Astrocyte (in vitro differentiated cells and primary cell): ENCODE data around the gene FBXO31. TPM values are rescaled to one million over a fixed set of nuclear protein-coding genes. Genes with fewer than 3 reads are reported as not detected.

ENCODE experiments used
- DNase-seq: peaks from one replicate; pipeline ENCODE4 v3.0.0-alpha.2; 2010; ENCODE audit warnings: low read depth
- FAIRE-seq: peaks from 2 replicates; lab custom pipeline; 2011; peaks lifted over from hg19 to GRCh38; lab: Jason Lieb, UNC
- H2AFZ ChIP-seq: 2 replicates; pipeline ENCODE4 v1.6.0; 2012; ENCODE audit warnings: low read depth, low read length, inconsistent platforms
- H3K27ac ChIP-seq: 2 replicates; pipeline ENCODE4 v1.5.1; 2011; ENCODE audit warnings: low read depth, low read length, inconsistent platforms
- H3K27me3 ChIP-seq: 2 replicates; pipeline ENCODE4 v1.6.0; 2011; ENCODE audit warnings: low read length, inconsistent platforms; ENCODE audit not compliant: insufficient read depth
- H3K36me3 ChIP-seq: 2 replicates; pipeline ENCODE4 v1.5.1; 2011; ENCODE audit warnings: low read length, inconsistent platforms; ENCODE audit not compliant: insufficient read depth
- H3K4me1 ChIP-seq: 2 replicates; pipeline ENCODE4 v1.5.1; 2011; ENCODE audit warnings: low read length, inconsistent platforms; ENCODE audit not compliant: insufficient read depth
- H3K4me2 ChIP-seq: 2 replicates; pipeline ENCODE4 v1.6.0; 2012; ENCODE audit warnings: low read length, inconsistent platforms
- H3K4me3 ChIP-seq: 2 replicates; pipeline ENCODE4 v1.5.1; 2011; ENCODE audit warnings: low read depth, mild to moderate bottlenecking, low read length, inconsistent platforms; ENCODE audit not compliant: insufficient read depth
- H3K79me2 ChIP-seq: 2 replicates; pipeline ENCODE4 v1.6.0; 2012; ENCODE audit warnings: mild to moderate bottlenecking, low read length, inconsistent platforms; ENCODE audit not compliant: insufficient read depth
- H3K9ac ChIP-seq: 2 replicates; pipeline ENCODE4 v1.6.0; 2012; ENCODE audit warnings: mild to moderate bottlenecking, low read length, inconsistent platforms
- H3K9me3 ChIP-seq: 2 replicates; pipeline ENCODE4 v1.5.1; 2012; ENCODE audit warnings: low read depth, mild to moderate bottlenecking, low read length, inconsistent platforms; ENCODE audit not compliant: insufficient read depth
- H4K20me1 ChIP-seq: 2 replicates; pipeline ENCODE4 v1.6.0; 2012; ENCODE audit warnings: low read length, inconsistent platforms; ENCODE audit not compliant: insufficient read depth
- H3K27ac Mint-ChIP-seq: one replicate; pipeline ENCODE4 v1.8.0; 2021; ENCODE audit warnings: mild to moderate bottlenecking, mixed read lengths; ENCODE audit not compliant: unreplicated experiment
- H3K27me3 Mint-ChIP-seq: one replicate; pipeline ENCODE4 v1.8.0; 2021; ENCODE audit warnings: low read depth, mixed read lengths; ENCODE audit not compliant: unreplicated experiment
- H3K36me3 Mint-ChIP-seq: one replicate; pipeline ENCODE4 v1.8.0; 2021; ENCODE audit warnings: low read depth, mixed read lengths; ENCODE audit not compliant: unreplicated experiment
- H3K4me1 Mint-ChIP-seq: one replicate; pipeline ENCODE4 v1.8.0; 2021; ENCODE audit warnings: low read depth, mixed read lengths; ENCODE audit not compliant: unreplicated experiment
- H3K4me3 Mint-ChIP-seq: one replicate; pipeline ENCODE4 v1.8.0; 2021; ENCODE audit warnings: mild to moderate bottlenecking, moderate library complexity, mixed read lengths; ENCODE audit not compliant: unreplicated experiment
- H3K9me3 Mint-ChIP-seq: one replicate; pipeline ENCODE4 v1.8.0; 2021; ENCODE audit warnings: mild to moderate bottlenecking, mixed read lengths; ENCODE audit not compliant: unreplicated experiment
- EZH2 ChIP-seq: IDR thresholded peaks from 2 replicates; pipeline ENCODE4 v1.6.1; 2012; ENCODE audit warnings: mild to moderate bottlenecking, low read length, inconsistent platforms; ENCODE audit not compliant: insufficient read depth
- total RNA-seq: library from RNA; stranded (reverse); gene quantifications from 2 replicates; pipeline ENCODE4 v1.2.1, GENCODE V29; 2021
- TF ChIP-seq, protein P1 (sequence below): IDR thresholded peaks from 2 replicates; pipeline ENCODE4 v1.5.1; 2011; ENCODE audit warnings: low read depth, mild to moderate bottlenecking, inconsistent platforms, low read length, moderate library complexity; ENCODE audit not compliant: insufficient read depth

Gene FBXO31
- total RNA-seq, 1 donor from 2014 or later, result 34.9 TPM

DNA sequence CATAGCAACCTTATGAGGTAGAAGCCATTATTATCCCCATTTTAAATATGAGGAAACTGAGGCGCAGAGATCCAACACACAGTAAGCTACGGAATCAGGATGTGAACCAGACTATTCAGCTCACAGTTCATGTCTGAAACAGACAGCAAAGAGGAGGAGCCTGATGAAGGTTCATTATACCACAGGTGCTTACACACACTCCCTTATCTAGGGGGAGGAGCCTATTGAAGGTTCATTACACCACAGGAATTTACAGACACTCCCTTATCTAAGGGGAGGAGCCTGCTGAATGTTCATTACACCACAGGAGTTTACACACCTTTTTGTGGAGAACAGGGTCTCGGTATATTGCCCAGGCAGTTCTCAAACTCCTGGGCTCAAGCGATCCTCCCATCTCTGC, 88.3 kb downstream of the FBXO31 start:
- Histone ChIP-seq H3K9me3 (peaks cover 8% of the 10 kb centered on the region), H3K4me2 (no peak overlapping the region), H3K36me3 (no peaks in the 10 kb centered on the region), H3K4me1 (no peaks in the 10 kb centered on the region), H3K27ac (no peak overlapping the region), H3K9ac (no peak overlapping the region), H3K27me3 (no peaks in the 10 kb centered on the region), H3K4me3 (no peak overlapping the region), H3K79me2 (no peaks in the 10 kb centered on the region), H4K20me1 (no peaks in the 10 kb centered on the region), H2AFZ (no peak overlapping the region)
- Mint-ChIP-seq H3K27me3 (peaks cover 6% of the 10 kb centered on the region), H3K4me3 (no peak overlapping the region), H3K27ac (no peak overlapping the region), H3K4me1 (no peaks in the 10 kb centered on the region), H3K36me3 (peaks cover 20% of the 10 kb centered on the region), H3K9me3 (peaks cover 13% of the 10 kb centered on the region)
- no peak for FAIRE-seq
- no peak for DNase-seq
- TF ChIP-seq, protein P1, sequence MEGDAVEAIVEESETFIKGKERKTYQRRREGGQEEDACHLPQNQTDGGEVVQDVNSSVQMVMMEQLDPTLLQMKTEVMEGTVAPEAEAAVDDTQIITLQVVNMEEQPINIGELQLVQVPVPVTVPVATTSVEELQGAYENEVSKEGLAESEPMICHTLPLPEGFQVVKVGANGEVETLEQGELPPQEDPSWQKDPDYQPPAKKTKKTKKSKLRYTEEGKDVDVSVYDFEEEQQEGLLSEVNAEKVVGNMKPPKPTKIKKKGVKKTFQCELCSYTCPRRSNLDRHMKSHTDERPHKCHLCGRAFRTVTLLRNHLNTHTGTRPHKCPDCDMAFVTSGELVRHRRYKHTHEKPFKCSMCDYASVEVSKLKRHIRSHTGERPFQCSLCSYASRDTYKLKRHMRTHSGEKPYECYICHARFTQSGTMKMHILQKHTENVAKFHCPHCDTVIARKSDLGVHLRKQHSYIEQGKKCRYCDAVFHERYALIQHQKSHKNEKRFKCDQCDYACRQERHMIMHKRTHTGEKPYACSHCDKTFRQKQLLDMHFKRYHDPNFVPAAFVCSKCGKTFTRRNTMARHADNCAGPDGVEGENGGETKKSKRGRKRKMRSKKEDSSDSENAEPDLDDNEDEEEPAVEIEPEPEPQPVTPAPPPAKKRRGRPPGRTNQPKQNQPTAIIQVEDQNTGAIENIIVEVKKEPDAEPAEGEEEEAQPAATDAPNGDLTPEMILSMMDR, result no peak
- TF ChIP-seq EZH2, result no peak

DNA sequence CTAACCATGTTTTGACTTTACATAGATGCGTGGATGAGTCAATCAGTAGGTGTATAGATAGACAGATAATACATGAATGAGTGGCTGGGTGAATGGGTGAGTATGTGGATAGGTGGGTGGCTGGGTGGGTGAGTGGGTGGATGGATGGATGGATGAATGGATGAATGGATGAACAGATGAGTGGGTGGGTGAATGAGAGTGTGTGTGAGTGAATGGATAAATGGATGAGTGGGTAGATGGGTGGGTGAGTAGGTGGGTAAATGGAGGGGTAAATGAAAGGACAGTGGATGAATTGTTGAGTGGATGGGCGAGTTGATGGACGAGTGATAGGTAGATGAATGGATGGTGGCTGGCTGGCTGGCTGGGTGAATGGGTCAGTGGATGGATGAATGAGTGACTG, 89.6 kb downstream of the FBXO31 start:
- Histone ChIP-seq H3K27me3 (no peaks in the 10 kb centered on the region), H3K79me2 (no peaks in the 10 kb centered on the region), H4K20me1 (no peaks in the 10 kb centered on the region), H3K27ac (no peak overlapping the region), H3K36me3 (no peaks in the 10 kb centered on the region), H3K4me2 (no peak overlapping the region), H3K4me3 (no peak overlapping the region), H2AFZ (no peak overlapping the region), H3K9me3 (peaks cover 8% of the 10 kb centered on the region), H3K4me1 (no peaks in the 10 kb centered on the region), H3K9ac (no peak overlapping the region)
- Mint-ChIP-seq H3K36me3 (peaks cover 16% of the 10 kb centered on the region), H3K4me3 (no peak overlapping the region), H3K4me1 (no peaks in the 10 kb centered on the region), H3K27ac (no peak overlapping the region), H3K27me3 (peaks cover 6% of the 10 kb centered on the region), H3K9me3 (peaks cover 13% of the 10 kb centered on the region)
- TF ChIP-seq, protein P1, result no peak
- TF ChIP-seq EZH2, result no peak
- DNase-seq, result no peak
- no peak for FAIRE-seq

DNA sequence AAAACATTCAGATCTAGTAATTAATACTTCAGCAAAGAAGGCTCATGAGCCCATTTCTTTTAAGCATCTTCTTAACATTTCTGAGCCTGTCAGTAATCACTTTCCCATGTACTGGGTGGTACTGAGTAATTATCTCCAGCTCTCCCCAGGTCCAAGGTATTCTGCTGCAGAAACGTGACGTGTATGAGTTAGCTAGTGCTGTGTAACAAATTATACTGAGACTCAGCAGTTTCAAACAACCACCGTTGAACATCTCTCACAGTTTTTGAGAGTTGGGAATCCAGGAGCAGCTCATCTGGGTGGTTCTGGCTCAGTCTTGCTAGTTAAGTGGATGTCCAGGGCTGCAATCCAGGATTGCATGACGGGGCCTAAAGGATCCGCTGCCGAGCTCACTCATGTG, 91.6 kb downstream of the FBXO31 start:
- Mint-ChIP-seq H3K4me3 (no peak overlapping the region), H3K27me3 (no peaks in the 10 kb centered on the region), H3K9me3 (peaks cover 14% of the 10 kb centered on the region), H3K36me3 (peaks cover 17% of the 10 kb centered on the region), H3K27ac (no peak overlapping the region), H3K4me1 (peaks cover 3% of the 10 kb centered on the region)
- FAIRE-seq (no peak), DNase-seq (no peak)
- Histone ChIP-seq H3K4me2 (no peak overlapping the region), H3K36me3 (no peaks in the 10 kb centered on the region), H4K20me1 (no peaks in the 10 kb centered on the region), H3K79me2 (no peaks in the 10 kb centered on the region), H3K27me3 (no peaks in the 10 kb centered on the region), H2AFZ (no peak overlapping the region), H3K4me1 (no peaks in the 10 kb centered on the region), H3K27ac (no peak overlapping the region), H3K9me3 (peaks cover 8% of the 10 kb centered on the region), H3K4me3 (no peak overlapping the region), H3K9ac (no peak overlapping the region)
- TF ChIP-seq, protein P1, result no peak
- no peak for TF ChIP-seq EZH2
